ENCODE results near the gene NDE1.

DNA sequence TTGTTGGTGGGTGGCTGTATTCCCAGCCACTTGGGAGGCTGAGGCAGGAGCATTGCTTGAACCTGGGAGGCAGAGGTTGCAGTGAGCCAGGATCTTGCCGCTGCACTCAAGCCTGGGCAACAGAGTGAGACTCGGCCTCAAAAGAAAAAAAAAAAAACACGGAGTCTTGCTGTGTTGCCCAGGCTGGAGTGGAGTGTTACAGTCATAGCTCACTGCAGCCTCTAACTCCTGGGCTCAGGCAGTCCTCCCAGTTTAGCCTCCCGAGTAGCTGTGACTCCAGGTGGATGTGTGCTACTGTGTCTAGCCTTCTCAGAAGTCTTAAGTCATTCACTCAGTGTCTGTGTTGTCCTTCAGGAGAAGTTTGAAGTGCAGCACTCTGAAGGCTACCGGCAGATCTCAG is 27.4 kb downstream of the NDE1 start:
- no peak for TF ChIP-seq EZH2 (IDR thresholded peaks at IDR 0.05; ENCODE audit: borderline replicate concordance, low read length)
- TF ChIP-seq, protein P1, sequence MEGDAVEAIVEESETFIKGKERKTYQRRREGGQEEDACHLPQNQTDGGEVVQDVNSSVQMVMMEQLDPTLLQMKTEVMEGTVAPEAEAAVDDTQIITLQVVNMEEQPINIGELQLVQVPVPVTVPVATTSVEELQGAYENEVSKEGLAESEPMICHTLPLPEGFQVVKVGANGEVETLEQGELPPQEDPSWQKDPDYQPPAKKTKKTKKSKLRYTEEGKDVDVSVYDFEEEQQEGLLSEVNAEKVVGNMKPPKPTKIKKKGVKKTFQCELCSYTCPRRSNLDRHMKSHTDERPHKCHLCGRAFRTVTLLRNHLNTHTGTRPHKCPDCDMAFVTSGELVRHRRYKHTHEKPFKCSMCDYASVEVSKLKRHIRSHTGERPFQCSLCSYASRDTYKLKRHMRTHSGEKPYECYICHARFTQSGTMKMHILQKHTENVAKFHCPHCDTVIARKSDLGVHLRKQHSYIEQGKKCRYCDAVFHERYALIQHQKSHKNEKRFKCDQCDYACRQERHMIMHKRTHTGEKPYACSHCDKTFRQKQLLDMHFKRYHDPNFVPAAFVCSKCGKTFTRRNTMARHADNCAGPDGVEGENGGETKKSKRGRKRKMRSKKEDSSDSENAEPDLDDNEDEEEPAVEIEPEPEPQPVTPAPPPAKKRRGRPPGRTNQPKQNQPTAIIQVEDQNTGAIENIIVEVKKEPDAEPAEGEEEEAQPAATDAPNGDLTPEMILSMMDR (IDR thresholded peaks at IDR 0.05; ENCODE audit: low read length), result no peak
